GM04503 (cell line): Measurements from ENCODE around the gene RBP5.

Experiments used
- DNase-seq: peaks from one replicate; pipeline ENCODE4 v3.0.0-alpha.2; 2012; ENCODE audit warnings: low read depth

Gene RBP5

GRCh38 chr12:7101047-7101693, 27.5 kb downstream of the RBP5 start:
- DNase-seq: no peak

GRCh38 chr12:7100239-7100638, 28.4 kb downstream of the RBP5 start:
- DNase-seq: no peak

- no peak for DNase-seq
Observed at GRCh38 chr12:7099290-7099996, 29.2 kb downstream of the RBP5 start.

- no peak for DNase-seq
Observed at GRCh38 chr12:7096979-7097378, 31.7 kb downstream of the RBP5 start.

- no peak for DNase-seq
Observed at GRCh38 chr12:7096006-7096932, 32.4 kb downstream of the RBP5 start.

- peak; percentile 38 for DNase-seq
Observed at GRCh38 chr12:7093892-7094291, 34.8 kb downstream of the RBP5 start.

- DNase-seq: no peak
Observed at GRCh38 chr12:7093486-7093885, 35.2 kb downstream of the RBP5 start.

GRCh38 chr12:7092986-7093460, 35.7 kb downstream of the RBP5 start:
- no peak for DNase-seq

- peak; percentile 48 for DNase-seq
Observed at GRCh38 chr12:7092229-7092985, 36.3 kb downstream of the RBP5 start, which contains the start of gene C1R. Gene C1R, minus strand, starts transcription at chr12:7092445. Its CDS starts 57 bp downstream, at chr12:7092388.

GRCh38 chr12:7091660-7092228, 36.9 kb downstream of the RBP5 start:
- DNase-seq: no peak

GRCh38 chr12:7091171-7091570, 37.5 kb downstream of the RBP5 start:
- no peak for DNase-seq

- no peak for DNase-seq
Observed at GRCh38 chr12:7090222-7090998, 38.3 kb downstream of the RBP5 start.

- no peak for DNase-seq
Observed at GRCh38 chr12:7089196-7089871, 39.4 kb downstream of the RBP5 start.

GRCh38 chr12:7083125-7083524, 45.6 kb downstream of the RBP5 start:
- DNase-seq: no peak

- DNase-seq: no peak
Observed at GRCh38 chr12:7081037-7081436, 47.7 kb downstream of the RBP5 start.

GRCh38 chr12:7079826-7080125, 48.9 kb downstream of the RBP5 start:
- no peak for DNase-seq

GRCh38 chr12:7078163-7078562, 50.5 kb downstream of the RBP5 start:
- no peak for DNase-seq

GRCh38 chr12:7076493-7076892, 52.2 kb downstream of the RBP5 start:
- DNase-seq: no peak

- no peak for DNase-seq
Observed at GRCh38 chr12:7075939-7076338, 52.8 kb downstream of the RBP5 start.

GRCh38 chr12:7075518-7075917, 53.2 kb downstream of the RBP5 start:
- DNase-seq: no peak
